Right lobe of liver (tissue), 6 donors: ENCODE data around the gene TRABD. TPM values are rescaled to one million over a fixed set of nuclear protein-coding genes. Genes with fewer than 3 reads are reported as not detected.

ENCODE experiments used
- ATAC-seq, 4 donors: fragments of 200-7000 bp; cut with Tn5 transposase; one replicate each; pipeline ENCODE4 v1.9.1; 2020; ENCODE audit warnings: mild to moderate bottlenecking in 4 of 4, moderate library complexity in 4 of 4
- DNase-seq, 3 donors: peaks; one replicate each; pipeline ENCODE4 v3.0.0-alpha.2; 2020
- H3K27ac ChIP-seq, 3 donors: fragments of 200-600 bp; one replicate each; pipeline ENCODE4 v1.8.0; 2022
- H3K27me3 ChIP-seq, 2 donors: fragments of 200-600 bp; one replicate each; pipeline ENCODE4 v1.8.0; 2022
- H3K36me3 ChIP-seq, 4 donors: fragments of 200-600 bp; sonication (generic) in 1 of 4; one replicate each; pipeline versions ENCODE4 v1.5.1 to v1.8.0; 2017 to 2022; ENCODE audit warnings: control low read depth in 1 of 4
- H3K4me1 ChIP-seq, 4 donors: fragments of 200-600 bp; sonication (generic) in 1 of 4; one replicate each; pipeline versions ENCODE4 v1.5.1 to v1.8.0; 2017 to 2022; ENCODE audit warnings: control low read depth in 1 of 4
- H3K4me3 ChIP-seq, 3 donors: fragments of 200-600 bp; one replicate each; pipeline ENCODE4 v1.8.0; 2022
- H3K9me3 ChIP-seq, 4 donors: fragments of 200-600 bp; sonication (generic) in 1 of 4; one replicate each; pipeline versions ENCODE4 v1.5.1 to v1.8.0; 2017 to 2022; ENCODE audit warnings: control low read depth in 1 of 4
- POLR2A ChIP-seq: fragments of 450-650 bp; IDR thresholded peaks from one replicate; pipeline ENCODE4 v1.6.1; 2017; ENCODE audit warnings: antibody characterized with exemption, mild to moderate bottlenecking
- WGBS: methylation state at CpG from one replicate; pipeline ENCODE4 v1.1.6; 2018; ENCODE audit warnings: low coverage, low lambda C conversion rate; ENCODE audit not compliant: insufficient coverage; ENCODE audit errors: missing lambda C conversion rate; 5-methylcytosine and 5-hydroxymethylcytosine counted together
- intact Hi-C, 2 donors: fragments of 100-400 bp; cut with DNase I; formaldehyde crosslinking; loops; one replicate each; pipeline versions ENCODE4 v1.11.2 to v1.14.1; 2022
- total RNA-seq, 6 experiments: library from RNA; depleted of rRNA in 2 of 6; stranded (reverse); fragments of >200 nt in 2 of 6; fragmentation: NEBNext Ultra II Directional in 3 of 6; extraction: Animal tissue kit (Norgen Biotek cat#: 25700) in 3 of 6; gene quantifications; one replicate each; pipeline versions ENCODE4 v1.1.0 to v1.2.4, GENCODE V29; 2016 to 2023
- TF ChIP-seq, protein P1 (sequence below), 4 donors: fragments of 200-600 bp in 3 of 4; fragments of 450-650 bp in 1 of 4; IDR thresholded peaks; one replicate each; pipeline versions ENCODE4 v1.5.1 to v1.8.0; 2016 to 2022; ENCODE audit warnings: antibody characterized with exemption in 4 of 4, mild to moderate bottlenecking in 2 of 4
- donor health status: DM: no; HTN: yes; CAD: no.
- donor health status: DM: no; HTN: no; CAD: no.
- donor health status: DM: no; HTN: no; CAD: no.
- donor health status: DM: no; HTN: yes; CAD: no.
- donor health status: DM: no; HTN: yes; CAD: no.

The TRABD gene
- total RNA-seq, 6 experiments from 2014 or later = 18.9 to 30.2 (median 22.8) TPM

DNA sequence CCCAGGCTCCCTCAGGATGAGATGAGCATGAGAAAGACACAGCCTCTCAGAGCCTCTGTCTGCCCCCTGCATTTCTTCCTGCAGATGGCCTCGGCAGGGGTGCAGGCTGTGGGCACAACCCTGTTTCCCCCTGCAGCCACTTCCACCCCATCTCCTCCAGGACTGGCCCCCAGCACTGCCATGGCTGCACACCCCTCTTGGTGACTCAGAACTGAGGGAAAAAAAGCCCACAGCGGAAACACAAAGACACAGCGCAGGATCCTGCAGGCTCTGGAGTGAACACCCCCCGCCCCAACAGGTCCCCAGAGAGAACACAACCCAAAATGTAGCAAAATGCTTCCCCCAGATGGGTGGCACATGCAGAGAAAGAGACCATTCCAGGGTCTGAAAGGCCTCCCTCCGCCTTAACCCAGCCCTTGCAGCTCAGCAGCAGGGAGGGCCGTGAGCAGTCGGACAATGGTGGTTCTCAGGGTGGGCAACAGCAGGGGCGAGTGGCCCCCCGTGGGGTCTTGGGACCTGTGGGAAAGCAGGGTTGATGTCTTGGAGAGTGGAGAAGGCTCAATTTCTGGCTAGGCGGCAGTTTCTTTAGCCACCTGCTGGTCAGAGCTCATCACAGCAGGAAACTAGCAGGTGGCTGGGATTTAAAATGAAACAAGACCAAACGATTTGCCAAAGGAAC is 51.2 kb downstream of the TRABD start:
- no peak overlapping the region for H3K4me3 ChIP-seq
- H3K9me3 ChIP-seq = no peaks in the 10 kb centered on the region
- intact Hi-C loops = no loop called here
- WGBS = 14% methylated on average over 1 of the region's 11 CpGs
- H3K4me1 ChIP-seq = peaks cover 0 to 11% (median 5%) of the 10 kb centered on the region in 4 donors
- H3K27ac ChIP-seq = no peak overlapping the region
- peak in 1 of 3 donors; percentile 17 for DNase-seq
- peaks cover 0 to 14% (median 3%) of the 10 kb centered on the region in 4 donors for H3K36me3 ChIP-seq
- H3K27me3 ChIP-seq = no peaks in the 10 kb centered on the region
- TF ChIP-seq POLR2A = no peak
- TF ChIP-seq, protein P1, sequence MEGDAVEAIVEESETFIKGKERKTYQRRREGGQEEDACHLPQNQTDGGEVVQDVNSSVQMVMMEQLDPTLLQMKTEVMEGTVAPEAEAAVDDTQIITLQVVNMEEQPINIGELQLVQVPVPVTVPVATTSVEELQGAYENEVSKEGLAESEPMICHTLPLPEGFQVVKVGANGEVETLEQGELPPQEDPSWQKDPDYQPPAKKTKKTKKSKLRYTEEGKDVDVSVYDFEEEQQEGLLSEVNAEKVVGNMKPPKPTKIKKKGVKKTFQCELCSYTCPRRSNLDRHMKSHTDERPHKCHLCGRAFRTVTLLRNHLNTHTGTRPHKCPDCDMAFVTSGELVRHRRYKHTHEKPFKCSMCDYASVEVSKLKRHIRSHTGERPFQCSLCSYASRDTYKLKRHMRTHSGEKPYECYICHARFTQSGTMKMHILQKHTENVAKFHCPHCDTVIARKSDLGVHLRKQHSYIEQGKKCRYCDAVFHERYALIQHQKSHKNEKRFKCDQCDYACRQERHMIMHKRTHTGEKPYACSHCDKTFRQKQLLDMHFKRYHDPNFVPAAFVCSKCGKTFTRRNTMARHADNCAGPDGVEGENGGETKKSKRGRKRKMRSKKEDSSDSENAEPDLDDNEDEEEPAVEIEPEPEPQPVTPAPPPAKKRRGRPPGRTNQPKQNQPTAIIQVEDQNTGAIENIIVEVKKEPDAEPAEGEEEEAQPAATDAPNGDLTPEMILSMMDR (IDR thresholded peaks at IDR 0.05) = peak; percentile 22 to 40 (median 34)
- ATAC-seq = peak in 3 of 4 donors; percentile 8 to 48 (median 34)

DNA sequence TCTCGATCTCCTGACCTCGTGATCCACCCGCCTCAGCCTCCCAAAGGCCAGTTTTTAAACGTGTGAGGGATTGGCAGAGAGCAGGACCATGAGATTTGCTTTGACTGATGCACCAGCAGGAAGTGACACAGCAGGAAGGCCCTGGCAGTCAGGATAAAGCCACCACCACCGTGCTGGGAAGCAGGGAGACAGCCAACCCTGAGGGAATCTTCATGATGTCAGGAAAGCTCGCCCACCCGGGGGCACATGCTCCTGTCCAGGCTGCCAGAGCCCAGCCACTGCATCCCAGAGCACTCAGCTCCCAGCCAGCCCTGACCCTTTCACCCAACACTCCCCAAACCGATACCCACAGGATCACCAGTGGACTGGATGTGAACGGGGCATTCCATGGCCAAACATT is 53.0 kb downstream of the TRABD start:
- peaks cover 0 to 5% (median 0%) of the 10 kb centered on the region in 4 donors for H3K36me3 ChIP-seq
- H3K4me1 ChIP-seq = peaks cover 0 to 29% (median 12%) of the 10 kb centered on the region in 4 donors
- DNase-seq (no peak), ATAC-seq (no peak)
- TF ChIP-seq, protein P1 (IDR thresholded peaks at IDR 0.05) = no peak
- TF ChIP-seq POLR2A = no peak
- H3K9me3 ChIP-seq = no peaks in the 10 kb centered on the region
- H3K4me3 ChIP-seq = no peak overlapping the region
- intact Hi-C loops = no loop called here
- WGBS = 63% methylated on average over 3 of the region's 9 CpGs
- H3K27me3 ChIP-seq = no peaks in the 10 kb centered on the region
- H3K27ac ChIP-seq = no peak overlapping the region

DNA sequence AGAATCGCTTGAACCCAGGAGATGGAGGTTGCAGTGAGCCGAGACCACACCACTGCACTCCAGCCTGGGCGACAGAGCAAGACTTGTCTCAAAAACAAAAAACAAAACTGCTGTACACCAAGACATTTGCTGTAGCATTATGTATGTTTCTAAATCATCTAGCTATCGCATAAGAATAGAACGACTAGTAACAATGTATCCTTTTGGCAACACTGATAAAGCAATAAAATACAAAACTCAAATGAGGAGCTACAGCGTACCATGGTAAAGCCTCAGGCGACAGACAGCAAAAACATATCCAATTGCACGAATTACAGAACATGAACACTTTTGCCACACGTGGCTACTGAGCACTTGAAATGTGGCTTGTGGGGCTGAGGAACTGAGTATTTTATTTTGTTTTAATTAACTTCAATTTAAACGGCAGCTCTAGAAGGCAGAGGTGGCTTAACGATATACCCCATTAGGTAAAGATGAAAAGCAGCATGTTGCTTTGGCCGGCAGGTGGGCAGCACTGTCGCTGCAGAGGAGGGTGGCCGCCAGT is 56.8 kb downstream of the TRABD start:
- Histone ChIP-seq H3K27ac (no peak overlapping the region), H3K9me3 (no peaks in the 10 kb centered on the region), H3K36me3 (peaks cover 0 to 5% (median 0%) of the 10 kb centered on the region in 4 donors), H3K27me3 (no peaks in the 10 kb centered on the region), H3K4me3 (peak overlapping the region; percentile 10 to 97 (median 79)), H3K4me1 (peaks cover 0 to 39% (median 17%) of the 10 kb centered on the region in 4 donors)
- 76% methylated on average over 13 of the region's 14 CpGs for WGBS
- DNase-seq (no peak), ATAC-seq (no peak)
- TF ChIP-seq, protein P1 (IDR thresholded peaks at IDR 0.05) = no peak
- TF ChIP-seq POLR2A = no peak
- intact Hi-C loops = loop anchor here in 1 of 2 donors (10.0 kb wide), 1 partner anchor 242 kb away; the partner anchor contains the start of genes ADM2 and MIOX

DNA sequence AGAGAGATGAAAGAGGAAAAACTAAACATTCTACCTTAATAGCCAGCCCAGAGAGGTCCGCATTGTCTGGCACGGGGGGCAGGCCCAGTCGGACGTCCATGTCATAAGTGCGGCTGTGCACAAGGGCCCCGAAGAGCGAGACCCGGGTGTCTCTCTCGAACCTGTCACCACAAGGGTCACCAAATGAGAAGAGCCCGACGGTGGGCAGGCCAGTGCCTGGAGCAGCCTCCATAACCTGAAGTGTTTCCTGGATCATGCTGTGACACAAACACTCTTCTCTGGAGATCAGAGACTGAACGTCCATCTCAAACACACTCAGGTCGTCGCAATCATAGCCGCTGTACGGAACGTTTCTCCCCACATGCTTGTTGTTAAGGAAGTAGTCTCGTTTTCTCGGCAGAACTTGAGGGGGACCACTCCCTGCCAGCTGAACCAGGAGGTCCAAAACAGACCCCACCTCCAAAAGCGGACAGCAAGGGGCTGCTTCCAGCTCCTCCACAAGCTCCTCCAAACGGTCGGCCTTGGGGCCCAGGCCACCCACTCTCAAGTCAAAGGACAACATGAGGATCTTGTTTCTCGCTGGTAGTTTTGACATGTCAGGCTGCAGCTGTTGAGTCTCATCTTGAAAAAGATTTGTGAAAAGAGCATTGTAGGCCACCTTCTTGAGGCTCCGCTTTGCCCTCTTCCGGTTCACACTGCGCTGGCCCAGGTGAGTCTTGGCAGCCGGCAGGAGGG is 58.1 kb downstream of the TRABD start:
- peak overlapping the region in 2 of 3 donors; percentile 66 to 83 for H3K27ac ChIP-seq
- intact Hi-C loops = loop anchor here in 1 of 2 donors (10.0 kb wide), 1 partner anchor 241 kb away; the partner anchor contains the start of genes ADM2 and MIOX

More for the DNA sequence above, 58.1 kb downstream of the TRABD start:
- H3K4me3 ChIP-seq = peak overlapping the region; percentile 71 to 97 (median 79)
- H3K4me1 ChIP-seq = peaks cover 0 to 39% (median 17%) of the 10 kb centered on the region in 4 donors
- WGBS = 0% methylated on average over 11 of the region's 27 CpGs
- ATAC-seq = no peak
- H3K27me3 ChIP-seq = no peaks in the 10 kb centered on the region
- TF ChIP-seq, protein P1 (IDR thresholded peaks at IDR 0.05) = no peak
- no peak for TF ChIP-seq POLR2A
- H3K9me3 ChIP-seq = no peaks in the 10 kb centered on the region
- no peak for DNase-seq
- H3K36me3 ChIP-seq = peaks cover 0 to 5% (median 0%) of the 10 kb centered on the region in 4 donors
